ENCODE measurements around the gene MATN1. TPM values are rescaled to one million over a fixed set of nuclear protein-coding genes. Genes with fewer than 3 reads are reported as not detected.

MATN1 gene
- total and polyA plus RNA-seq, 2 experiments from 2014 or later, result 0.32 TPM; not detected in 1

- H3K4me3 ChIP-seq, result no peak overlapping the region
- no peaks in the 10 kb centered on the region for H3K79me2 ChIP-seq (ENCODE audit: insufficient read depth)
- 66 to 68% methylated on average over 10 of the region's 10 CpGs for WGBS, 2 experiments (ENCODE audit: low coverage in 1 of 2, low lambda C conversion rate in 2 of 2, missing lambda C conversion rate in 2 of 2)
- no peak overlapping the region for H3K9ac ChIP-seq
- in situ Hi-C loops (cut with MboI), result no loop called here
- no peak overlapping the region for H3K27ac ChIP-seq
- no peaks in the 10 kb centered on the region for H3F3A ChIP-seq (ENCODE audit: insufficient read depth)
- peaks cover 6% of the 10 kb centered on the region; the same call in 1 of the 2 replicates for H3K27me3 ChIP-seq (replicated peaks; ENCODE audit: insufficient read depth)
- H3K9me3 ChIP-seq (ENCODE audit: low read depth), result no peaks in the 10 kb centered on the region
- H3K36me3 ChIP-seq (ENCODE audit: low read depth), result no peaks in the 10 kb centered on the region
- TF ChIP-seq EZH2phosphoT487 (IDR thresholded peaks at IDR 0.05; ENCODE audit: insufficient read depth, low read depth) (no peak), EZH2 (IDR thresholded peaks at IDR 0.05; ENCODE audit: insufficient read depth, poor library complexity, severe bottlenecking) (no peak)
- H3K4me1 ChIP-seq (ENCODE audit: insufficient read depth), result no peaks in the 10 kb centered on the region
- no peak for DNase-seq
- H2AFZ ChIP-seq, result no peak overlapping the region
- no peaks in the 10 kb centered on the region for H4K20me1 ChIP-seq (ENCODE audit: insufficient read depth)
- H3K9me2 ChIP-seq (ENCODE audit: insufficient read depth), result no peaks in the 10 kb centered on the region
- no peak overlapping the region for H3K4me2 ChIP-seq (ENCODE audit: unreplicated experiment)
Measured at GRCh38 chr1:30731109-30731805, 7.9 kb upstream of the MATN1 start.

- H3F3A ChIP-seq (ENCODE audit: insufficient read depth), result no peaks in the 10 kb centered on the region
- no peaks in the 10 kb centered on the region for H3K4me1 ChIP-seq (ENCODE audit: insufficient read depth)
- no peaks in the 10 kb centered on the region for H4K20me1 ChIP-seq (ENCODE audit: insufficient read depth)
- no peak overlapping the region for H3K27ac ChIP-seq
- no peak for DNase-seq
- no peak overlapping the region for H2AFZ ChIP-seq
- TF ChIP-seq EZH2 (IDR thresholded peaks at IDR 0.05; ENCODE audit: insufficient read depth, poor library complexity, severe bottlenecking) (no peak), EZH2phosphoT487 (IDR thresholded peaks at IDR 0.05; ENCODE audit: insufficient read depth, low read depth) (no peak)
- H3K4me2 ChIP-seq (ENCODE audit: unreplicated experiment), result no peak overlapping the region
- peaks cover 6% of the 10 kb centered on the region; the same call in 1 of the 2 replicates for H3K27me3 ChIP-seq (replicated peaks; ENCODE audit: insufficient read depth)
- WGBS, 2 experiments (ENCODE audit: low coverage in 1 of 2, low lambda C conversion rate in 2 of 2, missing lambda C conversion rate in 2 of 2), result 54 to 60% methylated on average over 23 of the region's 23 CpGs
- H3K9me3 ChIP-seq (ENCODE audit: low read depth), result no peaks in the 10 kb centered on the region
- no peak overlapping the region for H3K9ac ChIP-seq
- no peak overlapping the region for H3K4me3 ChIP-seq
- in situ Hi-C loops (cut with MboI), result no loop called here
- no peaks in the 10 kb centered on the region for H3K36me3 ChIP-seq (ENCODE audit: low read depth)
- H3K9me2 ChIP-seq (ENCODE audit: insufficient read depth), result no peaks in the 10 kb centered on the region
- no peaks in the 10 kb centered on the region for H3K79me2 ChIP-seq (ENCODE audit: insufficient read depth)
Measured at GRCh38 chr1:30730346-30731108, 7.1 kb upstream of the MATN1 start.

GRCh38 chr1:30729901-30730300, 6.5 kb upstream of the MATN1 start:
- 62 to 68% methylated on average over 6 of the region's 6 CpGs for WGBS, 2 experiments (ENCODE audit: low coverage in 1 of 2, low lambda C conversion rate in 2 of 2, missing lambda C conversion rate in 2 of 2)
- TF ChIP-seq EZH2phosphoT487 (IDR thresholded peaks at IDR 0.05; ENCODE audit: insufficient read depth, low read depth), result no peak
- no peak for TF ChIP-seq EZH2 (IDR thresholded peaks at IDR 0.05; ENCODE audit: insufficient read depth, poor library complexity, severe bottlenecking)
- in situ Hi-C loops (cut with MboI), result no loop called here

GRCh38 chr1:30728832-30729638, 5.7 kb upstream of the MATN1 start:
- Histone ChIP-seq H3K4me1 (ENCODE audit: insufficient read depth) (no peaks in the 10 kb centered on the region), H3K27ac (no peak overlapping the region), H3K36me3 (ENCODE audit: low read depth) (no peaks in the 10 kb centered on the region), H3K9me2 (ENCODE audit: insufficient read depth) (no peaks in the 10 kb centered on the region), H3K9me3 (ENCODE audit: low read depth) (no peaks in the 10 kb centered on the region), H3K9ac (no peak overlapping the region), H2AFZ (no peak overlapping the region), H3K4me2 (ENCODE audit: unreplicated experiment) (no peak overlapping the region), H3K4me3 (no peak overlapping the region), H3F3A (ENCODE audit: insufficient read depth) (no peaks in the 10 kb centered on the region), H3K79me2 (ENCODE audit: insufficient read depth) (no peaks in the 10 kb centered on the region), H4K20me1 (ENCODE audit: insufficient read depth) (no peaks in the 10 kb centered on the region), H3K27me3 (replicated peaks; ENCODE audit: insufficient read depth) (peaks cover 6% of the 10 kb centered on the region; the same call in 1 of the 2 replicates)
- DNase-seq, result no peak
- in situ Hi-C loops (cut with MboI), result no loop called here
- WGBS, 2 experiments (ENCODE audit: low coverage in 1 of 2, low lambda C conversion rate in 2 of 2, missing lambda C conversion rate in 2 of 2), result 73 to 75% methylated on average over 17 of the region's 17 CpGs
- TF ChIP-seq EZH2phosphoT487 (IDR thresholded peaks at IDR 0.05; ENCODE audit: insufficient read depth, low read depth) (no peak), EZH2 (IDR thresholded peaks at IDR 0.05; ENCODE audit: insufficient read depth, poor library complexity, severe bottlenecking) (no peak)

More at GRCh38 chr1:30729901-30730300, 6.5 kb upstream of the MATN1 start:
- Histone ChIP-seq H3K4me3 (no peak overlapping the region), H3K27ac (no peak overlapping the region), H3K79me2 (ENCODE audit: insufficient read depth) (no peaks in the 10 kb centered on the region), H3F3A (ENCODE audit: insufficient read depth) (no peaks in the 10 kb centered on the region), H3K4me2 (ENCODE audit: unreplicated experiment) (no peak overlapping the region), H3K9ac (no peak overlapping the region), H3K9me2 (ENCODE audit: insufficient read depth) (no peaks in the 10 kb centered on the region), H2AFZ (no peak overlapping the region), H4K20me1 (ENCODE audit: insufficient read depth) (no peaks in the 10 kb centered on the region), H3K36me3 (ENCODE audit: low read depth) (no peaks in the 10 kb centered on the region), H3K4me1 (ENCODE audit: insufficient read depth) (no peaks in the 10 kb centered on the region), H3K27me3 (replicated peaks; ENCODE audit: insufficient read depth) (peaks cover 6% of the 10 kb centered on the region; the same call in 1 of the 2 replicates), H3K9me3 (ENCODE audit: low read depth) (no peaks in the 10 kb centered on the region)
- no peak for DNase-seq
